Inferior parietal cortex (tissue), 1 donor: Measurements from ENCODE around the gene DNAJB2.
"Not testable (repeated sequence)": the region's sequence is repeated elsewhere in the genome, so short reads cannot be mapped to it uniquely, and the experiment has no call there.

Source experiments
- DNase-seq: peaks from one replicate; pipeline ENCODE4 v3.0.0-alpha.2; 2016; ENCODE audit errors: extremely low spot score

The DNAJB2 gene

DNA sequence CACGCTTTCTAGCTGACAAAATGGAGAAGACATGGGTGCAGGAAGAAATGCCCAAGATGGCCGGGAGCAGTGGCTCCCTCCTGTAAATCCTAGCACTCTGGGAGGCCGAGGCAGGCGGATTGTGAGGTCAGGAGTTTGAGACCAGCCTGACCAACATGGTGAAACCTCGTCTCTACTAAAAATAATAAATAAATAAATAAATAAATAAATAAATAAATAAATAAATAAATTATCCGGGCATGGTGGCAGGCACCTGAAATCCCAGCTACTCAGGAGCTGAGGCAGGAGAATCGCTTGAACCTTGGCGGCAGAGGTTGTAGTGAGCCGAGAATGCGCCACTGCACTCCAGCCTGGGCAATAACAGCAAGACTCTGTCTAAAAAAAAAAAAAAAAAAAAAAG lies 20.2 kb upstream of the DNAJB2 start:
- DNase-seq = not testable (repeated sequence)

DNA sequence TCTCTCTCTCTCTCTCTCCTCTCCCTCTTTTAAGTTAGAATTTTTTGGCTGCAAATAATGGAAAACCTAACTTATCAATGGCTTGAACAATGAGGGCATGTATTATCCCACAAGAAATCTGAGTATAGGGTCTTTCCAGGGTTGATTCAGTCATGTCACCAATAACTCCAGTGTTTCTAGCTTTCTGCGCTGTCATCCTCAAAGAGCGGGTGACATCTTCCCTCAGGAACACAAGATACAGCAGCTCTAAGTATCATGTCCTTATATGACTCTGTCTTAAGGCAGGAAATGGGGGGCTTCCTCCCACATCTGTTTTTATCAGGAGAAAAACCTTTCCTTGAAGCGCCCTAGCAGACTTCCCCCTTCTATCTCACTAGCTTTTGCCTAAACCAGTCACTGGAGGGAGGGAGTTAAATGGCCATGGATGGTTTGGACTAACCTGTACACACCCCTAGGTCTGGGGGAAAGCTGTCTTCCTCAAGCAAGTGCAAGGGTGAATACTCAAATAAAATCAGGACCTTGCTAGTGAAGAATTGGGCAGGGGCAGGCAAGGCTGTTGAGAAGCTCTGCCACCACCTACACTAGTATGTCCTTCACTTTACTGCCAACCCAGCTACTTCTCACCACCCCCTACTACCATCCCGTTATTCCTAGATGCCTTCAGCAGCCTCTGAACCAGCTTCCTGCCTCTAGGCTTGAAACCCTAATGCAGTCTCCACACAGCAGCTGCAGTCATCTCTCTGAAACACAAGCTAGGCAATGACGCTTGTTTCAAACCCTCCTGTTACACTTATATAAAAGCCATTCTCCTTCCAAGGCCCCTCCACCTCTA lies 17.9 kb upstream of the DNAJB2 start:
- peak; percentile 34 for DNase-seq

DNA sequence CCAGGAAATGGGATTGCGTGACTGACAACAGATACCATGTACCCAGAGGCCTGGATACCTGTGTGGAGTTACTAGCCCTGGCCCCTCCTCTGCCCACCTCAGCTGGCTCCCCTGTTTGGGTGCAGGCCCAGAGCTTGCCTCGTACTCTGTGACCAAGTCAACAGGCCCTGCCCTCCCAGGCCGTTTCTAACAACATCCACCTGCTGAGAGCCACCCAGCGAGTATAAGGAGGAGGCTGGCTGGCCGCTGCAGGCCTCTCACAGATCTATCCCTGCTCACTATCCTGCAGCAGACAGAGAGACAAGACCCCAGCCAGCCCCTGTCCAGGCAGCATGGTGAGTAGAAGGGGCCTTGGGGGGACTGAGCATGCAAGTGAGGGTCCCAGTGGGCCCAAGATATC lies 12.9 kb upstream of the DNAJB2 start:
- DNase-seq = no peak

DNA sequence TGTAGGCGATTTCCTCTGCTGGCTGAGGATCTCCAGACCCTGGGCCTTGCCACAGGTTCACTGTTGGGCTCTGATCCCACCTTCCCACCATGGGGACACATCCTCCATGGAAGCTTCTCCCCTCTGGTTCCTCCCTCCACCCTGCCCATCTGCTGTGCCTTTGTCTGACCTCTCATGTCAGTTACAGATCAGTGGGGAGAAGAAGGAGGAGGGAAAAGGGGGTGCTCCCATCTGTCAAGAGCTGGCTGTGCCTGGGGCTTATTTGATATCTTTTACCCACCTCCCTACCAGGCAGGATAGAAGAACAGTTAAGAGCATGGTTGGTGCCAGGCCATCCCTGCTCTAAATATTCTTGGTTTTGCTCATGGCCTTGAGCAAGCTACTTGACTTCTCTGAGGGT lies 12.3 kb upstream of the DNAJB2 start:
- DNase-seq = no peak

DNA sequence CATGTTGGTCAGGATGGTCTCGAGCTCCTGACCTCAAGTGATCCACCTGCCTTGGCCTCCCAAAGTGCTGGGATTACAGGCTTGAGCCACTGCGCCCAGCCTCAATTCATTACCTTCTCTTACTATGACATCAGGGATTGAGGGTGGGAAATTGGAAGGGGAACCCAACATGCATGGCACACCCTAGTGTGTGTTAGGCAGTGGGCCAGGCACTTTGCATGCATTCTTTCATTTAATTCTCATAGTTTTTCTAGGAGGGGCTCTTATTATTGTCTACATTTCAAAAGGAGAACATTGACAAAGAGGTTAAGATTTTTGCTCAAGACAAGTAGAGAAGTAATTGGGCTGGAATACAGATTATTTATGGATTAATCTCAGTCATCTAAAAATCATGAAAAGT lies 10.9 kb upstream of the DNAJB2 start:
- no peak for DNase-seq

DNA sequence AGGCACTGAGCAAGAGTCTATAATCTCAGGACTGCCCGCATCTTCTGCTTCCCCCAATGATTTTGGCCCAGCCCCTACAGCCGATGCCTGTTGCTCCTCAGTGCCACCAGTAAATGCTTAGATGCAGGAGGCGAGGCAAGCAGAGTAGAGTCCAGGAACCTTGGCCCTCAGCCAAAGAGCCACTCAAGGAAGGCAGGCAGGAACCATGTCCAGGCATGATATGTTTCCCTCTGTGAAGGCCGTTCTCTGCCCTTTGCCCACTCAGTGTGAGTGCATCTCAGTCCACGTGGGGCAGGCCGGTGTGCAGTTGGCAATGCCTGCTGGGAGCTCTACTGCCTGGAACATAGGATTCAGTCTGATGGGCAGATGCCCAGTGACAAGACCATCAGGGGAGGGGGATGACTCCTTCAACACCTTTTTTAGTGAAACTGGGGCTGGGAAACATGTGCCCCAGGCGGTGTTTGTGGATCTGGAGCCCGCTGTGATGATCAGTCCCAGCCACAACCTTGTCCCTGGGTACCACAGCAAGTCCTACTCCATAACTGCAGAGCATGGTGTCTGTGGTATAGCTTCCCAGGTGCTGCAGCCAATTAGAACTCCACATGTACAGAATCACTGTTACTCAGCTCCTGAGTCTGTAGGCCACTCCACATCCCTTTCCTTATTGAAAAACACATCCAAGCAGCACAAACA lies 9.7 kb upstream of the DNAJB2 start:
- DNase-seq = no peak

DNA sequence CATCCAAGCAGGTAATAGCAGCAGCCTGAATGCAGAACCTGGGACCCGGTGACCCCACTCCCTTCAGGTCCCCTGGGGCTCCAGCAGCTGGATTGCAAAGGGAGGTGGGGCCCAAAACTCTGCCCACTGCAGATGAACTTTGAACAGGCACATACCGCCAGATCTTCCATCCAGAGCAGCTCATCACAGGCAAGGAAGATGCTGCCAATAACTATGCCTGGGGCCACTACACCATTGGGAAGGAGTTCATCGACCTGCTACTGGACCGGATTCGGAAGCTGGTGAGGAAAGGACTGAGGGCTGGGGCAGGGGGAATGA lies 9.2 kb upstream of the DNAJB2 start:
- no peak for DNase-seq

DNA sequence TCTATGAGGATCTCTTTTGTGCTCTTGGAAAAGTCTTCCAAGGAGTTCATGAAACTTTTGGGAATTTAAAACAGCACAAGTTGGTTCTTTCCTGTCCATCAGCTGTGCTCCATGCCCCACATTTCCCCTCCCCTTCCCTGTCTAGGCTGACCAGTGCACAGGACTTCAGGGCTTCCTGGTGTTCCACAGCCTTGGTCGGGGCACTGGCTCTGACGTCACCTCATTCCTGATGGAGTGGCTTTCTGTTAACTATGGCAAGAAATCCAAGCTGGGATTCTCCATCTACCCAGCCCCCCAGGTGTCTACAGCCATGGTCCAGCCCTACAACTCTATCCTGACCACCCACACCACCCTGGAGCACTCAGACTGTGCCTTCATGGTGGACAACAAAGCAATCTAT lies 8.1 kb upstream of the DNAJB2 start:
- DNase-seq = no peak

DNA sequence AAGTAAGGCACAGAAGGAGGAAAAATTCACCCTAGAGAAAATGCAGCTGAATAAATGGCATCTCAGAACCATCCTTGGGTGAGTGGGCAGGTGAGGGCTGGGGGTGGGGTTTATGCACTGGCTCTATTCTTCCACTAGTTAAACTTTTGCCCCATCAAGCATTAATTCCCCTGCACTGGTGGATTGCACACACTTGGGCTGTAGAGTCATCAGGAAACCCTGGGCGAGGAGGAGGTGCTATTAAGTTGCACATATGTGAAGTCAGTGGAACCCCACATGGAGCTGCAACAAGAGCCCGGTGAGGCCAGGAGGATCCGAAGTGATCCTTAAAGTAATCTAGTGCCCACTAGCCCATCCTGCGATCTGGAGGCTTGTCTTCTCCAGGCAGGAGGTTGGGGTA lies 6.8 kb upstream of the DNAJB2 start:
- no peak for DNase-seq

DNA sequence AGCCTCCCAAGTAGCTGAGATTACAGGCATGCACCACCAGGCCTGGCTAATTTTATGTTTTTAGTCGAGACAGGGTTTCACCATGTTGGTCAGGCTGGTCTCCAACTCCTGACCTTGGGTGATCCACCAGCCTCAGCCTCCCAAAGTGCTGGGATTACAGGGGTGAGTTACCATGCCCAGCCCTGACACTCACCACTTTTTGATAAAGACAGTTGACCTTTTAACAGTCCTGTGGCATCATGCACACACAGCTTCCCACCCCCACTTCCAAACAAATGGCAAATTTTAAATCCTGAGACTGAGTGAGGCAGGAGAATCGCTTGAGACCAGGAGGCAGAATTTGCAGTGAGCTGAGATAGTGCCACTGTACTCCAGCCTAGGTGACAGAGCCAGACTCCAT lies 6.2 kb upstream of the DNAJB2 start:
- DNase-seq = no peak

DNA sequence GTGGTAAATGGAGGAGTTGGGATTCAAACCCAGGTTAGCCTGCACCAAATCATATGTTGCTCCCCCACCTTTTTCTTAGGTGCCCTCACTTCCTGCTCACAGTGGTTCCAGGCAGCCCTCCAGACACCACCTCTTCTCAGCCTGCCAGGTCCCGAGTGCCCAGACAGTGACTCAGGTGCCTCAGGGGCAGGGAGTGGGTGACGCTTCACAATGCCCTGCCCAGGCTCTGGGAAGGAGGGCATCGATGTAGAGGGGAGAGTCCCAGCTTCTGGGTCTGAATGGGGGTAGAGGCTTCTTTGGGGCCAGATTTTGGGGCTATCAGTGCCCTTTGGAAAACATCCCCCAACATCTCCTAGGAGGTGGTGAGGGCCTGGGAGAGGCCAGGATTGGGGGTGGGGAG lies 5.2 kb upstream of the DNAJB2 start:
- no peak for DNase-seq

DNA sequence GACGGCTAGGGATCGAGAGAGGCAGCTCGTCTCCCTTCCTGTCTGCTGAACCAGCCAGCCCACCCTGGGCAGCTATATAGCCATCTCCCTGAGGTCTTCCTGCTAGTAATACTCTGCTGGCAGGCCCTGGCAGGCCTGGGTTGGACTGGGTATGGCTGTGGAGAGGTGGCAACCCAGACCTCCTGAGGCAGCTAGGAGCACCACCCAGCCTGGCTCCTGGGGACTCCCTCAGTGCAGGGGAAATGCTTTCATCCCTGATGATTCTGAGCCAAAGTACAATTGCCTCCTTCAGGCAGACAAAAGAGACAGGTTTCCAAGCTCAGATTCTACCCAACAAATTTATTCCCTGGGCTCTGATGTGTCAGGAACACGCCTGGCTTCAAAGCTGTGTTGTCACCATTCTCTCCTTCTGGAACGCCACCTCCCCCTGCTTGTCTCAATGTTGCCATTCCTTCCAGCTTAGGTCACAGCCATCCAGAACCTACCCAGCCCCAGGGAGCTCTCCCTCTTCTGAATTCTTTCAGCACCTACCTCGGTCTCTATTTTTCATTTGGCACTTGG lies 4.7 kb upstream of the DNAJB2 start:
- no peak for DNase-seq

DNA sequence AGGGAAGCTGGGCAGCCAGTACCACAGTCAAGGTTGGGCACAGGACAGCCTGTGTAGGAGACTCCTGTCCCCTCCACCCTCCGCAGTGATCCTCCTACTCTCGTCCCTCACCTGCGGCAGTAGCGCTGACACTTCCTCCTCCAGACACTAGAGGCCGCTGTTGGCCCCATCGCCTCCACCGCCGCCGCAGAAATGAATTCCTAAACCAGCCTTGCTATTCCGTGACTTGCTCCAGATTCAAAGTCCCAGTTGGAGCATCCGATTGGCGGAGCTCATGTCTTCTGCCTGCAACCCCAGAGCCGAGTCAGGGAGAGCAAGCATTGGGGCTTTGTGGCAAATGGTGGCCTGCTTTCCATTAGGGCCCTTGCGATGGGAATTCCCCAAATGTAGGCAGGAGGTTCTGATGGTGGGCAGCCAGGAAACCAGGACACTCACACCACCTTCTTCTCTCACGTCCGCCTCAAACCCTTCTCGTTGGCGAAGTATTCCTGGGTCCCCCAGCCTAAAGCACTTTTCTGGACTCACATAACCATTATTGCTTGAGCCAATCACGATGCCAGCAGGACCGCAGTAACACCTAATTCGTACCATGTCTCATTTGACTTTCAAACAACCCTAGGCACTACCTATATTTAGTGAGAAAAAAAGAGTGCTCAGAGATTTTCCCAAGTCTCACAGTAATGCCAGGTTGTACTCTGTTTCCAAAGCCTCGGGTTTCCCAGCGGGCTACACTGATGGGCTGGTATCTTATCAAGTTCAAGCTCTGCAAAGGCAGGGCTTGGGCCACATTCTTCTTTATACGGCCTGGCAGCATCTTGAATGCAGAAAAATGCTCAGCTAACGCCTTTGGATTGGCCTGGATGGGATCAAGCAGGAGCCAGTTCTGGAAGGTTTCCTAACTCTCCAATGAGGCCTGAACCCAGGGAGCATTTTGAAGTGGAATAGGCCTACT lies 1.2 kb upstream of the DNAJB2 start:
- peak; percentile 90 for DNase-seq

DNA sequence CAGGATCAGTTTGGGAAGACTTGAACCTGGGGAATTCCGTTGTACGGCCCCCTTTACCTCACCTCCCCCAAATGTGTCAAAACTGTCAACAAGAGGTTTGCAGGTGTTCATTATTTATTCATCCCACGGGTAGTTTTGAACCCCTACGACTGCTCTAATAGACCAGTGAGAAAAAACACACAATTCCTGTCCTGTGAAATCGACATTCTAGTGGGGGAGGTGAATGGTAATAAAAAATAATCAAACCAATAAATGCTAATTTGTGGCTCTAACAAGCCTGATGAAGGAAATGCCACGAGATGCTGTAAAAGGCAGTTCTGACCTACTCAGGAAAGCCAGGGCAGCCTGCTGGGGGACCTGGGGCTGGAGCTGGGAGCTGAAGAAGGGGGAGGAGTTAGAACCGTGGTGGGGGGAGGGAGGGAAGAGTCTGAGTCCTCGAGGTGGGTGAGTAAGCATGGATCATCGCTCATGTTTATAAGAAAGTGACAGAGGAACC lies 463 bp upstream of the DNAJB2 start:
- DNase-seq = no peak

DNA sequence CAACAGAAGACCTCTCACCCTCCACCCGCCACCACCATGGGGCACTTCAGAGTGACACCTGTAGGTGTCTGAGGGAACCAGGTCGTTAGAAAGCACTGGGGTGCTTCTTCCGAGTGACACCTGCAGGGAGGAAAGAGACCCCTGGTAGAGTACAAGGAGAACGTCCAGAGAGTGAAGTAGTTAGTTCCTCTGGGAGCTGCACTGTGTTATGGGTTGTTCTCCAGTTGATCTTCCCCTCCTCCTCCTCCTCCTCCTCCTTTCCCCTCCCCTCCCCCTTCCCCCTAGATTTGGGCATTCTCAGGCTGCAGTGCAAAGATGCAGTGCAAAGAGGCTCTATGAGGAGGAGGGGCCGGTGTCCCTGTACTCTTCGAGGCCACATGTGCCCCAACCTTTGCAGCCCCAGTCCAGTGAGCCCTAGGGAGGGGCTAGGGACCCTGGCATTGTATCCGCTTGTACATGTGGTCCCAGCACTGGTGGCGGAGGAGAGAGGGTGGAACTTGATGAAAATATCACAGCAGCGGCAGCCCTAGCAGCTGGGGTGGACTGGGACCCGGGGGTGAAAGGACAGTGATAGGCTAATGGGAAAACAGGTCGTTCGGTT lies 850 bp downstream of the DNAJB2 start:
- DNase-seq = no peak

DNA sequence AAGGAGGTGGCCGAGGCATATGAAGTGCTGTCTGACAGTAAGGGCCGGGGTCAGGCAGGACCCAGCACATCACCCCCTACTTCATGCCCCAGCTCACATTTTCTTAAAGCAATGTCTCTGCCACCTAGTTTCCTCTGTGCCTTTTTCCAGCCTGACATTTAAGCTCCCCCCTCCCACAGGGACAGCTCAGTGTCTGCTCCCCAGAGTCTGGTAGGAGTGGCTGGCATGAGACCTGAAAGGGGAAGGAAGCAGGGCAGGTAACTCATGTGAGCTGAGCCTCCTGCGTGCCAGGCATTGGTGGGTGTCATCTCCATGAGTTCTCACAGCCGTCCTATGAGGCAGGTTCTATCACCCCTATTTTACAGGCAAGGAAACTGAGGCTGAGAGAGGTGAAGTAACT lies 1.5 kb downstream of the DNAJB2 start:
- no peak for DNase-seq

DNA sequence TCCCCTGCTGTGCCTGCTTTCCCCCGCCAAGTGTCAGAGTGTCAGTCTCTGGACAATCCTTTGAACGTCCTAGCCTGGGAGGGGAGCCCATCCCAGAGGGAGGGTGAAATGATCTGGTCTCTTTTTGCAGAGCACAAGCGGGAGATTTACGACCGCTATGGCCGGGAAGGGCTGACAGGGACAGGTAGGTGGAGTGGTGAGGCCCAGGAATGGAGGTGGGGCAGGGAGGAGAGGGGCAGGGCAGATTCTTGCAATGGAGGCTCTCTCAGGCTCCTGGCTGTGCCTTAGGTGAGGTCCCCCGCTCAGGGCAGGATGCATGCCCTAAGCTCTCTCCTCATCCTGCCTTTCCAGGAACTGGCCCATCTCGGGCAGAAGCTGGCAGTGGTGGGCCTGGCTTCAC lies 2.4 kb downstream of the DNAJB2 start:
- DNase-seq = no peak

DNA sequence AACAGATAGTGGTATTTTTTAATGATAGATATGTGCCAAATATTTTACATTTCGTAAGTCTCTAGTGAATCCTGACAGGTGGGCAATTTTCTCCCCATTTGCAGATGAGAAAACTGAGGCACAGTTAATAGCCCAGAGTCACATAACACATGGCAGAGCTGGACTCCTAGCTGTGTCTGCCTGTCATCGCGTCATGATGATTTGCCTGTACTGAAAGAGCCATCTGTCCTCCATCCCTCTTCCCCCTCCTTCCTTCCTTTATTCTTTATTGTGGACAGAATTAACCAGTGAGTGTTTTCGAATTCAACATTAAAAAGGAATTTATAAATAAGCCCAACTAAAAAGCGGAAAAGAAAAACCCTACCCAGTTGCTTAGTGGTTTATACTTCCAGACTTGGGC lies 3.2 kb downstream of the DNAJB2 start:
- peak; percentile 65 for DNase-seq

DNA sequence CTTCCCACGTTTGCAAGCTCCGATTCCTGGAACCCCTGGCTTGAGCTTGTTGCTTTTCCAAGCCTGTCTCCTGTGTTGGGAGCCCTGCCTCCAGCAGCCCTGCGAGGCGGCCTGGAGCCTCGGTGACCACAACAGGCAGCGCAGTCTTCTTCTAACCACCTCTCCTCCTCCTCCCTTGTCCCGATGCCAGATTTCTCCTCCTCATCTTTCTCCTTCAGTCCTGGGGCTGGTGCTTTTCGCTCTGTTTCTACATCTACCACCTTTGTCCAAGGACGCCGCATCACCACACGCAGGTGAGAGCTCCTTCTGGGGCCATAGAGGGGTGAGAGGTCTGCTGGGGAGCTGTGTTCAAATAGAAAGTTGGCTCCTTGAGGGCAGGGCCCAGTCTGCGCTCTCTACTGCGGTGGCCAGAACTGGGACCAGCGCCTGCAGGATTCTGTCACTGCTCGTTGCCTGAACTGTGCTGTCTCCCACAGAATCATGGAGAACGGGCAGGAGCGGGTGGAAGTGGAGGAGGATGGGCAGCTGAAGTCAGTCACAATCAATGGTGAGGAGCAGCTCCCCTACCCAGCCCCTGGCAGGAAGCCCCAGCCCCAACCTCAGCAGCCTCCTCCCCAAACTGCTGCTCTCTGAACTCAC lies 3.9 kb downstream of the DNAJB2 start:
- DNase-seq = peak; percentile 43

DNA sequence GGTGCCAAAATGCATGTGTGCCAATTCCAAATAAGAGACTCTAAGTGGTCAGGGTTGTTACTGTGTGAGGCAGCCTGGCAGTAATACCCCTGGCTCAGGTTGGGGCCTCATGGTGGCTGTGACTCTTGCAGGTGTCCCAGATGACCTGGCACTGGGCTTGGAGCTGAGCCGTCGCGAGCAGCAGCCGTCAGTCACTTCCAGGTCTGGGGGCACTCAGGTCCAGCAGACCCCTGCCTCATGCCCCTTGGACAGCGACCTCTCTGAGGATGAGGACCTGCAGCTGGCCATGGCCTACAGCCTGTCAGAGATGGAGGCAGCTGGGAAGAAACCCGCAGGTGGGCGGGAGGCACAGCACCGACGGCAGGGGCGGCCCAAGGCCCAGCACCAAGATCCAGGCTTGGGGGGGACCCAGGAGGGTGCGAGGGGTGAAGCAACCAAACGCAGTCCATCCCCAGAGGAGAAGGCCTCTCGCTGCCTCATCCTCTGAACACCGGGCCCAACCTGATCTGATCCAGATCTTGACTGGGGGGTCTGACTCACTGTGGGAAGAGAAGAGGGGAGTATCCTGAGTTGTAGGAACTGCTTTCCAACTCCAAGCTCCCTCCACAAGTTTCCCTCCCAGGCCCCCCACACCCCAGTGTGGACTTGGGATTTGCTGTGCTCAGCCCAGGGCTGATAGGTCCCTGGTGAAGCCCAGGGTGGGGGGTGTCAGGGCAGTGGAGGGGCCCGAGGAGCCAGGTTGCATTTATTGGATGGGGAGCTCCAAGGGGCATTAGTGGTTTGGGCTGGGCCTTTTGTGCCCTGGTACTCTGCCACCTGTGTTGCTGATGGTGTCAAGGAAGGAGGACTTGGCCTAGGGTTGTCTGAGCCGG lies 5.6 kb downstream of the DNAJB2 start:
- DNase-seq = no peak
